Measurements from ENCODE around the gene PTDSS2.
A peak's percentile ranks its signal among the peaks of the same experiment; 100 is the strongest.
"Not testable (repeated sequence)": the region's sequence is repeated elsewhere in the genome, so short reads cannot be mapped to it uniquely, and the experiment has no call there.

PTDSS2 gene

GRCh38 chr11:449889-450808 lies at the start of gene PTDSS2:
Gene PTDSS2, plus strand, starts transcription at chr11:450279. Its CDS starts 177 bp downstream, at chr11:450456.
- FAIRE-seq, result peak; percentile 71

- not testable (repeated sequence) for FAIRE-seq
Observed at GRCh38 chr11:401196-401595, 48.9 kb upstream of the PTDSS2 start.

- no peak for FAIRE-seq
Observed at GRCh38 chr11:403021-403760, 46.9 kb upstream of the PTDSS2 start.

GRCh38 chr11:403761-404431 lies 46.2 kb upstream of the PTDSS2 start:
- FAIRE-seq, result no peak

GRCh38 chr11:404551-405264 lies 45.4 kb upstream of the PTDSS2 start:
- FAIRE-seq, result no peak

- no peak for FAIRE-seq
Observed at GRCh38 chr11:405323-405953, 44.6 kb upstream of the PTDSS2 start.

- no peak for FAIRE-seq
Observed at GRCh38 chr11:405954-406795, 43.9 kb upstream of the PTDSS2 start.

- FAIRE-seq, result no peak
Observed at GRCh38 chr11:406796-407650, 43.1 kb upstream of the PTDSS2 start.

- no peak for FAIRE-seq
Observed at GRCh38 chr11:407651-408123, 42.4 kb upstream of the PTDSS2 start.

- FAIRE-seq, result no peak
Observed at GRCh38 chr11:408154-409007, 41.7 kb upstream of the PTDSS2 start.

GRCh38 chr11:409008-409599 lies 41.0 kb upstream of the PTDSS2 start:
- no peak for FAIRE-seq

GRCh38 chr11:409600-410483 lies 40.2 kb upstream of the PTDSS2 start:
- FAIRE-seq, result no peak

- not testable (repeated sequence) for FAIRE-seq
Observed at GRCh38 chr11:410711-411110, 39.4 kb upstream of the PTDSS2 start.

- FAIRE-seq, result not testable (repeated sequence)
Observed at GRCh38 chr11:411520-411919, 38.6 kb upstream of the PTDSS2 start.

- FAIRE-seq, result no peak
Observed at GRCh38 chr11:412641-413119, 37.4 kb upstream of the PTDSS2 start.

GRCh38 chr11:413120-414081 lies 36.7 kb upstream of the PTDSS2 start:
- FAIRE-seq, result no peak
